GM12878 (cell line): ENCODE data around the gene SERPING1. TPM values are rescaled to one million over a fixed set of nuclear protein-coding genes. Genes with fewer than 3 reads are reported as not detected.
A peak's percentile ranks its signal among the peaks of the same experiment; 100 is the strongest.

Source experiments
- CBX5 ChIP-seq: sonication (generic); IDR thresholded peaks from 2 replicates; pipeline ENCODE4 v1.6.1; 2016; ENCODE audit warnings: low read depth, moderate library complexity, mild to moderate bottlenecking, inconsistent platforms
- ETV6 ChIP-seq, 2 experiments: fragments of 450-650 bp in 1 of 2; IDR thresholded peaks in 1 of 2; conservative IDR thresholded peaks in 1 of 2; 2 replicates each; pipeline ENCODE4 v1.6.1; 2014; ENCODE audit warnings: antibody characterized with exemption in 1 of 2, borderline replicate concordance in 1 of 2, low read depth in 1 of 2, mild to moderate bottlenecking in 1 of 2, moderate library complexity in 1 of 2
- EZH2 ChIP-seq: IDR thresholded peaks from 2 replicates; pipeline ENCODE4 v1.6.1; 2012; ENCODE audit warnings: low read depth, mild to moderate bottlenecking, control low read depth, inconsistent platforms, low read length, borderline replicate concordance; ENCODE audit not compliant: control insufficient read depth
- IRF4 ChIP-seq: IDR thresholded peaks from 2 replicates; pipeline ENCODE4 v1.6.1; 2011; ENCODE audit warnings: low read depth, low read length
- LARP7 ChIP-seq: fragments of 450-650 bp; IDR thresholded peaks from 2 replicates; pipeline ENCODE4 v1.6.1; 2017; ENCODE audit warnings: mild to moderate bottlenecking
- NR2C2 ChIP-seq: IDR thresholded peaks from 2 replicates; pipeline ENCODE4 v1.6.1; 2011; ENCODE audit warnings: borderline replicate concordance, low read depth; ENCODE audit not compliant: control insufficient read depth, insufficient read length
- NR2F1 ChIP-seq: fragments of 450-650 bp; conservative IDR thresholded peaks from 2 replicates; pipeline ENCODE4 v1.6.1; 2017; ENCODE audit warnings: mild to moderate bottlenecking
- SMC3 ChIP-seq: IDR thresholded peaks from 2 replicates; pipeline ENCODE4 v1.6.1; 2011; ENCODE audit warnings: low read length, improper control_type of control experiment, borderline replicate concordance
- STAT1 ChIP-seq: fragments of 450-650 bp; conservative IDR thresholded peaks from 2 replicates; pipeline ENCODE4 v1.6.1; 2014; ENCODE audit warnings: antibody characterized with exemption, mild to moderate bottlenecking
- YBX1 ChIP-seq: fragments of 450-650 bp; IDR thresholded peaks from 2 replicates; pipeline ENCODE4 v1.6.1; 2016; ENCODE audit warnings: antibody characterized with exemption
- polyA plus RNA-seq, 11 experiments: library from polyadenylated mRNA; depleted of rRNA in 4 of 11; unstranded in 6 of 11; stranded (reverse) in 5 of 11; fragments of >200 nt; fragmentation: Nextera tagmentation in 4 of 11; fragmentation: Illumina TruSeq in 1 of 11; extraction: Ambion mirVana in 4 of 11; extraction: Trizol in 1 of 11; gene quantifications; 1 replicate in 1 of 11; 2 replicates in 10 of 11; pipeline versions ENCODE4 v1.2.1 to v1.2.3, GENCODE V29; 2011 to 2016; ENCODE audit warnings: inconsistent platforms in 2 of 11, missing spikeins in 2 of 11, low read depth in 1 of 11
- total RNA-seq, 4 experiments: library from RNA; depleted of rRNA in 3 of 4; stranded (reverse); fragments of >200 nt in 3 of 4; fragmentation: Illumina TruSeq in 1 of 4; extraction: Trizol in 1 of 4; gene quantifications; 2 replicates each; pipeline versions ENCODE4 v1.2.1 to v1.2.3, GENCODE V29; 2013 to 2021
- TF ChIP-seq, protein P1 (sequence below): IDR thresholded peaks from 2 replicates; pipeline ENCODE4 v1.6.1; 2012; ENCODE audit warnings: improper control_type of control experiment, low read depth, low read length; ENCODE audit not compliant: insufficient replicate concordance
- TF ChIP-seq, protein P2 (sequence below): IDR thresholded peaks from 2 replicates; pipeline ENCODE4 v1.6.1; 2011; ENCODE audit warnings: mild to moderate bottlenecking, low read depth, low read length, moderate library complexity; ENCODE audit not compliant: insufficient replicate concordance
- TF ChIP-seq, protein P3 (sequence below): IDR thresholded peaks from 2 replicates; pipeline ENCODE4 v1.6.1; 2011; ENCODE audit warnings: borderline replicate concordance, low read depth, mild to moderate bottlenecking, moderate library complexity, low read length; ENCODE audit not compliant: insufficient read depth, poor library complexity, severe bottlenecking
- TF ChIP-seq, protein P4 (sequence below): fragments of 450-650 bp; formaldehyde crosslinking; IDR thresholded peaks from 2 replicates; pipeline ENCODE4 v1.4.0; 2020; ENCODE audit warnings: mild to moderate bottlenecking, moderate library complexity

SERPING1 gene
- total and polyA plus RNA-seq, 10 of the 15 experiments (the other 5 are each of a cell fraction or from before 2014, with no cell fraction given) = 0.24 to 1.4 TPM; not detected in 8

DNA sequence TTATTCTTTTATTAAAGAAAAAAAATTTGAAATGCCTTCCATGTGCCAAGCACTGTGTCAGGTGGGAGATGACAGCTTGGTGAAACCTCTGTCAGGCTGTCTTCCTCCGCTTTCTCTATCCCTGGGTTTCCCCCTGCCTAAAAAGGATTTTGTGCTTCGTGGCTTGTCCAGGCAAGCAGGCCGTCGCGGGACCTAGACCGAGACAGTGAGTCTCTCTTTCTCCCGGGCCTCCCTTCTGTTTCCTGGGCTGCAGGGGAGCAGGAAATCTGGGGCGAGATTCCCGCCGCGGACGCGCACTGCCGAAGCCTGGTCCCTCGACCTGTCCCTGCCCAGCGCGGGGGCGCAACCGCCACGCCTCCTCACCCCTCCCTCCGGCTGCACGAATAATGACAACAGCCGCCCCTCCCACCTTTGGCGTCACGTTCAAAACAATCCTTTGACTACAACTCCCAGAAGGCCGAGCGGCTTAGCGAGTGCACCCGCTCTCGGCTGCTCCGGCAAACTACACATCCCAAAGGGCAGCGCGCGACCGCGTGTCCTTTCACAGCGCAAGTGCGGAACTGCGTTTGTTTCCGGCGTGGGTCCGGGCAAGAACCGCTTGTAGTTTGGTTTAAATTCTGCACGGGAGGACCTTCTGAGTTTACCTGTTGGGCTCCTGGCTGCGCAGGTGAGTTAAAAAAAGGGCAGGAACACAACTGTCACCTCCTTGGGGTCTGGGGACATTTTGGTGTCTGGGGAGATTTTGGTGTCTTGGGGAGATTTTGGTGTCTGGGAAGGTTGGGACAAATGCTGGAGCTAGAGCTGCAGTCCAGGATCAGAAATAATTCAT, 59.9 kb downstream of the SERPING1 start, which contains the start of gene CLP1 (continued):
- TF ChIP-seq, protein P1, sequence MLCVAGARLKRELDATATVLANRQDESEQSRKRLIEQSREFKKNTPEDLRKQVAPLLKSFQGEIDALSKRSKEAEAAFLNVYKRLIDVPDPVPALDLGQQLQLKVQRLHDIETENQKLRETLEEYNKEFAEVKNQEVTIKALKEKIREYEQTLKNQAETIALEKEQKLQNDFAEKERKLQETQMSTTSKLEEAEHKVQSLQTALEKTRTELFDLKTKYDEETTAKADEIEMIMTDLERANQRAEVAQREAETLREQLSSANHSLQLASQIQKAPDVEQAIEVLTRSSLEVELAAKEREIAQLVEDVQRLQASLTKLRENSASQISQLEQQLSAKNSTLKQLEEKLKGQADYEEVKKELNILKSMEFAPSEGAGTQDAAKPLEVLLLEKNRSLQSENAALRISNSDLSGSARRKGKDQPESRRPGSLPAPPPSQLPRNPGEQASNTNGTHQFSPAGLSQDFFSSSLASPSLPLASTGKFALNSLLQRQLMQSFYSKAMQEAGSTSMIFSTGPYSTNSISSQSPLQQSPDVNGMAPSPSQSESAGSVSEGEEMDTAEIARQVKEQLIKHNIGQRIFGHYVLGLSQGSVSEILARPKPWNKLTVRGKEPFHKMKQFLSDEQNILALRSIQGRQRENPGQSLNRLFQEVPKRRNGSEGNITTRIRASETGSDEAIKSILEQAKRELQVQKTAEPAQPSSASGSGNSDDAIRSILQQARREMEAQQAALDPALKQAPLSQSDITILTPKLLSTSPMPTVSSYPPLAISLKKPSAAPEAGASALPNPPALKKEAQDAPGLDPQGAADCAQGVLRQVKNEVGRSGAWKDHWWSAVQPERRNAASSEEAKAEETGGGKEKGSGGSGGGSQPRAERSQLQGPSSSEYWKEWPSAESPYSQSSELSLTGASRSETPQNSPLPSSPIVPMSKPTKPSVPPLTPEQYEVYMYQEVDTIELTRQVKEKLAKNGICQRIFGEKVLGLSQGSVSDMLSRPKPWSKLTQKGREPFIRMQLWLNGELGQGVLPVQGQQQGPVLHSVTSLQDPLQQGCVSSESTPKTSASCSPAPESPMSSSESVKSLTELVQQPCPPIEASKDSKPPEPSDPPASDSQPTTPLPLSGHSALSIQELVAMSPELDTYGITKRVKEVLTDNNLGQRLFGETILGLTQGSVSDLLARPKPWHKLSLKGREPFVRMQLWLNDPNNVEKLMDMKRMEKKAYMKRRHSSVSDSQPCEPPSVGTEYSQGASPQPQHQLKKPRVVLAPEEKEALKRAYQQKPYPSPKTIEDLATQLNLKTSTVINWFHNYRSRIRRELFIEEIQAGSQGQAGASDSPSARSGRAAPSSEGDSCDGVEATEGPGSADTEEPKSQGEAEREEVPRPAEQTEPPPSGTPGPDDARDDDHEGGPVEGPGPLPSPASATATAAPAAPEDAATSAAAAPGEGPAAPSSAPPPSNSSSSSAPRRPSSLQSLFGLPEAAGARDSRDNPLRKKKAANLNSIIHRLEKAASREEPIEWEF = no peak
- TF ChIP-seq NR2C2 (no peak), CBX5 (no peak), SMC3 (no peak), ETV6 (conservative IDR thresholded peaks at IDR 0.05 in 1 of 2, IDR thresholded peaks at IDR 0.05 in 1 of 2; ENCODE audit: borderline replicate concordance in 1 of 2, low read depth in 1 of 2) (no peak), STAT1 (no peak; the same call in 1 of the 2 replicates), EZH2 (no peak), YBX1 (no peak), NR2F1 (0 out of 2 replicates have a peak, but pooled peaks have one; percentile 23), IRF4 (no peak), LARP7 (no peak; the same call in 1 of the 2 replicates)
- TF ChIP-seq, protein P2, sequence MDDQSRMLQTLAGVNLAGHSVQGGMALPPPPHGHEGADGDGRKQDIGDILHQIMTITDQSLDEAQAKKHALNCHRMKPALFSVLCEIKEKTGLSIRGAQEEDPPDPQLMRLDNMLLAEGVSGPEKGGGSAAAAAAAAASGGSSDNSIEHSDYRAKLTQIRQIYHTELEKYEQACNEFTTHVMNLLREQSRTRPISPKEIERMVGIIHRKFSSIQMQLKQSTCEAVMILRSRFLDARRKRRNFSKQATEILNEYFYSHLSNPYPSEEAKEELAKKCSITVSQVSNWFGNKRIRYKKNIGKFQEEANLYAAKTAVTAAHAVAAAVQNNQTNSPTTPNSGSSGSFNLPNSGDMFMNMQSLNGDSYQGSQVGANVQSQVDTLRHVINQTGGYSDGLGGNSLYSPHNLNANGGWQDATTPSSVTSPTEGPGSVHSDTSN = peak; percentile 1
- TF ChIP-seq, protein P3, sequence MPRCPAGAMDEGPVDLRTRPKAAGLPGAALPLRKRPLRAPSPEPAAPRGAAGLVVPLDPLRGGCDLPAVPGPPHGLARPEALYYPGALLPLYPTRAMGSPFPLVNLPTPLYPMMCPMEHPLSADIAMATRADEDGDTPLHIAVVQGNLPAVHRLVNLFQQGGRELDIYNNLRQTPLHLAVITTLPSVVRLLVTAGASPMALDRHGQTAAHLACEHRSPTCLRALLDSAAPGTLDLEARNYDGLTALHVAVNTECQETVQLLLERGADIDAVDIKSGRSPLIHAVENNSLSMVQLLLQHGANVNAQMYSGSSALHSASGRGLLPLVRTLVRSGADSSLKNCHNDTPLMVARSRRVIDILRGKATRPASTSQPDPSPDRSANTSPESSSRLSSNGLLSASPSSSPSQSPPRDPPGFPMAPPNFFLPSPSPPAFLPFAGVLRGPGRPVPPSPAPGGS = no peak
- TF ChIP-seq, protein P4, sequence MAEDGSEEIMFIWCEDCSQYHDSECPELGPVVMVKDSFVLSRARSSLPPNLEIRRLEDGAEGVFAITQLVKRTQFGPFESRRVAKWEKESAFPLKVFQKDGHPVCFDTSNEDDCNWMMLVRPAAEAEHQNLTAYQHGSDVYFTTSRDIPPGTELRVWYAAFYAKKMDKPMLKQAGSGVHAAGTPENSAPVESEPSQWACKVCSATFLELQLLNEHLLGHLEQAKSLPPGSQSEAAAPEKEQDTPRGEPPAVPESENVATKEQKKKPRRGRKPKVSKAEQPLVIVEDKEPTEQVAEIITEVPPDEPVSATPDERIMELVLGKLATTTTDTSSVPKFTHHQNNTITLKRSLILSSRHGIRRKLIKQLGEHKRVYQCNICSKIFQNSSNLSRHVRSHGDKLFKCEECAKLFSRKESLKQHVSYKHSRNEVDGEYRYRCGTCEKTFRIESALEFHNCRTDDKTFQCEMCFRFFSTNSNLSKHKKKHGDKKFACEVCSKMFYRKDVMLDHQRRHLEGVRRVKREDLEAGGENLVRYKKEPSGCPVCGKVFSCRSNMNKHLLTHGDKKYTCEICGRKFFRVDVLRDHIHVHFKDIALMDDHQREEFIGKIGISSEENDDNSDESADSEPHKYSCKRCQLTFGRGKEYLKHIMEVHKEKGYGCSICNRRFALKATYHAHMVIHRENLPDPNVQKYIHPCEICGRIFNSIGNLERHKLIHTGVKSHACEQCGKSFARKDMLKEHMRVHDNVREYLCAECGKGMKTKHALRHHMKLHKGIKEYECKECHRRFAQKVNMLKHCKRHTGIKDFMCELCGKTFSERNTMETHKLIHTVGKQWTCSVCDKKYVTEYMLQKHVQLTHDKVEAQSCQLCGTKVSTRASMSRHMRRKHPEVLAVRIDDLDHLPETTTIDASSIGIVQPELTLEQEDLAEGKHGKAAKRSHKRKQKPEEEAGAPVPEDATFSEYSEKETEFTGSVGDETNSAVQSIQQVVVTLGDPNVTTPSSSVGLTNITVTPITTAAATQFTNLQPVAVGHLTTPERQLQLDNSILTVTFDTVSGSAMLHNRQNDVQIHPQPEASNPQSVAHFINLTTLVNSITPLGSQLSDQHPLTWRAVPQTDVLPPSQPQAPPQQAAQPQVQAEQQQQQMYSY (CRISPR knock-in tag) = no peak
